ENCODE results near the gene ULK4. TPM values are rescaled to one million over a fixed set of nuclear protein-coding genes. Genes with fewer than 3 reads are reported as not detected.

Gene ULK4
- polyA plus RNA-seq, 1 of the 3 experiments (the other 2 are of a cell fraction): 6.2 TPM

DNA sequence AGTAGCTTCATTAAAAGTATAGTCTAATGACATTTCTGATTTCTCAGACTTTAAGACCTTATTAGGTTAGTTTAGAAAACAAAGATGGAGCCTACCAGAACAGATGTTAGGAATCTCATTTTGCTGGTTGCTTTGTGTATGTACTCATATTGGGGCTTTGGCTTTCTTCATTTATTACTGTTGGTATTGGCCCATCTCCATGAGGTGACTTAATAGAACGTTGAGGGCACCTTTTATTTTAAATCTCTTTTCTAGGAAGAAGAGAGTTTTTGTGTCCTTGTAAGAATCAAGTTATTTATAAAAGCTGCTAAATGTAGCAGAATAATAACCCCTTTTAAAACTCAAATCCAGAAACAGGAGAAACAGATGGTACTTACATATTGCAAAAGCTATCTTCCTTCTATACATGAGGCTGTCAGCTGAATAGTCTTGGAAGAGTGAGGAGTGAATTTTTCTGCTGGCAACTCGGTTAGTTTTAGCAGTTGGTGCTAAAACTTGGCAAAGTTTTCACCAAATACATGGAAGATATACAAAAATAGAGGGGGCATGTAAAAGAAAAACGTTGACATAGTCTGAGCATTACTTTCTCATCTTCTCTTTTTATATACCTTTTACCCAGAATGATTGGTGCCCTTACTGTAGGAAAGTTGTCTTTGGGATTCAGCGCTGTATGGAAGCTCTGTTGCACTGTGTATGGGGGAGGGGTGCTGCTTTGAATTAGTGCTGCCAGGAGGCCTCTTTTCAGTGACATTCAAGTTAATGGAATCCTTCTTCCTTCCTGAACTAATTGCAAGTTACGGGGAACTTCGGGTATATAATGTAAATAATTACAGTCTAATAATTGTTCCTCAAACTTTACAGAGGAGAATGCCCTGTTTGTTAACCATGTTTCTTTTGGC, 726.8 kb downstream of the ULK4 start (continued):
- no peak for TF ChIP-seq MAX (IDR thresholded peaks at IDR 0.05; ENCODE audit: low read depth)
- no peak for TF ChIP-seq GABPA (IDR thresholded peaks at IDR 0.05; ENCODE audit: low read depth)
- TF ChIP-seq, protein P1, sequence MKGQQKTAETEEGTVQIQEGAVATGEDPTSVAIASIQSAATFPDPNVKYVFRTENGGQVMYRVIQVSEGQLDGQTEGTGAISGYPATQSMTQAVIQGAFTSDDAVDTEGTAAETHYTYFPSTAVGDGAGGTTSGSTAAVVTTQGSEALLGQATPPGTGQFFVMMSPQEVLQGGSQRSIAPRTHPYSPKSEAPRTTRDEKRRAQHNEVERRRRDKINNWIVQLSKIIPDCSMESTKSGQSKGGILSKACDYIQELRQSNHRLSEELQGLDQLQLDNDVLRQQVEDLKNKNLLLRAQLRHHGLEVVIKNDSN (IDR thresholded peaks at IDR 0.05; ENCODE audit: borderline replicate concordance, low read depth): no peak
- TF ChIP-seq TCF12 (IDR thresholded peaks at IDR 0.05): no peak
- TF ChIP-seq USF2 (IDR thresholded peaks at IDR 0.05; ENCODE audit: borderline replicate concordance, low read depth, low read length): no peak
- no peak for TF ChIP-seq TAF1 (IDR thresholded peaks at IDR 0.05; ENCODE audit: borderline replicate concordance, low read depth, low read length)
- no peak for TF ChIP-seq JUND (IDR thresholded peaks at IDR 0.05)
- no peak for TF ChIP-seq SIN3A (IDR thresholded peaks at IDR 0.05; ENCODE audit: borderline replicate concordance, low read depth, low read length)
- no peak for TF ChIP-seq MXI1 (IDR thresholded peaks at IDR 0.05; ENCODE audit: low read depth, low read length)
- no peak for TF ChIP-seq NRF1 (IDR thresholded peaks at IDR 0.05; ENCODE audit: low read depth, low read length)
- TF ChIP-seq RXRA (IDR thresholded peaks at IDR 0.05; ENCODE audit: borderline replicate concordance, low read depth): no peak
- no peak for TF ChIP-seq RCOR1 (IDR thresholded peaks at IDR 0.05; ENCODE audit: low read length)
- no peak for TF ChIP-seq TEAD4 (IDR thresholded peaks at IDR 0.05; ENCODE audit: borderline replicate concordance, insufficient read depth)
- no peak for TF ChIP-seq POLR2AphosphoS5 (IDR thresholded peaks at IDR 0.05; ENCODE audit: low read depth, low read length)

DNA sequence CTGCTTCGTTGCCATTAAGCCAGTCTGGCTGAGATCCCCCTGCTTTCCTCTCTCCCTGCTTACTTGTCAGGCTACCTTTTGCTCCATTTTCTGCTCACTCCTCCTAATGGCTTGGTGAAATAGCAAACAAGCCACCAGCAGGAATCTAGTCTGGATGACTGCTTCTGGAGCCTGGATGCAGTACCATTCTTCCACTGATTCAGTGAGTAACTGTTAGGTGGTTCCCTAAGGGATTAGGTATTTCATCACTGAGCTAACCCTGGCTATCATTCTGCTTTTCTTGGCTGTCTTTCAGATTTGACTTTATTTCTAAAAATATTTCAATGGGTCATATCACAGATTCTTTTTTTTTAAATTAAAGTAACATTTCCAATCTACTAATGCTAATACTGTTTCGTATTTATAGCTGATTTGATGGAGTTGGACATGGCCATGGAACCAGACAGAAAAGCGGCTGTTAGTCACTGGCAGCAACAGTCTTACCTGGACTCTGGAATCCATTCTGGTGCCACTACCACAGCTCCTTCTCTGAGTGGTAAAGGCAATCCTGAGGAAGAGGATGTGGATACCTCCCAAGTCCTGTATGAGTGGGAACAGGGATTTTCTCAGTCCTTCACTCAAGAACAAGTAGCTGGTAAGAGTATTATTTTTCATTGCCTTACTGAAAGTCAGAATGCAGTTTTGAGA, 737.6 kb downstream of the ULK4 start:
- H2AFZ ChIP-seq (ENCODE audit: low read depth): no peak overlapping the region
- DNase-seq: no peak
- TF ChIP-seq IRF3 (IDR thresholded peaks at IDR 0.05; ENCODE audit: low read depth, low read length) (no peak), MEF2A (IDR thresholded peaks at IDR 0.05; ENCODE audit: borderline replicate concordance, low read depth) (peak; percentile 40; the same call in 1 of the 2 replicates), NFIC (IDR thresholded peaks at IDR 0.05; ENCODE audit: borderline replicate concordance) (peak; percentile 31; the same call in 1 of the 2 replicates), TCF12 (IDR thresholded peaks at IDR 0.05) (peak; percentile 10; the same call in 1 of the 2 replicates), TAF1 (IDR thresholded peaks at IDR 0.05; ENCODE audit: borderline replicate concordance, low read depth, low read length) (no peak)
- peak overlapping the region; percentile 39 to 57; a peak in 3 of 4 replicates for H3K27ac ChIP-seq (ENCODE audit: low read depth in 2 of 2, low read length in 1 of 2)
- peaks cover 36 to 48% of the 10 kb centered on the region in 2 experiments for H3K36me3 ChIP-seq (replicated peaks in 1 of 2; ENCODE audit: control insufficient read depth in 1 of 2, insufficient read depth in 2 of 2, low read length in 1 of 2)
- H4K20me1 ChIP-seq (ENCODE audit: insufficient read depth): peaks cover 84% of the 10 kb centered on the region
- no peaks in the 10 kb centered on the region for H3K9me2 ChIP-seq
- H3K79me2 ChIP-seq (ENCODE audit: insufficient read depth): peaks cover 97% of the 10 kb centered on the region
- whole genome bisulfite sequencing (ENCODE audit: low lambda C conversion rate): 100% methylated on average over 3 of the region's 3 CpGs
- no peak overlapping the region for H3K4me3 ChIP-seq (ENCODE audit: low read depth in 2 of 2, low read length in 1 of 2)
- POLR2A ChIA-PET: interaction anchor here (0.7 kb wide), 1 partner anchor 25 kb away, joined by 4 read pairs; the partner anchor contains the start of gene CTNNB1
- H3K9me3 ChIP-seq: no peaks in the 10 kb centered on the region
- peaks cover 7% of the 10 kb centered on the region for H3F3A ChIP-seq (replicated peaks; ENCODE audit: insufficient read depth)
- H3K4me2 ChIP-seq: 0 out of 2 replicates have a peak overlapping the region, but pooled peaks have one; percentile 22
- H3K4me1 ChIP-seq (ENCODE audit: control insufficient read depth in 1 of 2, insufficient read depth in 2 of 2, low read depth in 1 of 2, low read length in 1 of 2): peaks cover 3 to 10% of the 10 kb centered on the region in 2 experiments; a peak in 3 of 4 replicates
- H3K27me3 ChIP-seq (ENCODE audit: insufficient read depth): no peaks in the 10 kb centered on the region
- no peak overlapping the region for H3K9ac ChIP-seq
- CTCF ChIA-PET: interaction anchor here (1.3 to 1.9 kb wide), 3 partner anchors 14 to 643 kb away, joined by 4 to 6 read pairs (median 4); no protein-coding TSS in a partner anchor
